Cerebellar nuclear complex (tissue), 1 donor: ENCODE data around the gene GTSF1L.

Source experiments
- DNase-seq, 2 experiments: peaks; one replicate each; lab custom pipeline; 2025; lab: John Stamatoyannopoulos, UW

GTSF1L gene

GRCh38 chr20:43716757-43717615 is 9.8 kb downstream of the GTSF1L start:
- no peak for DNase-seq

- no peak for DNase-seq
Observed at GRCh38 chr20:43716123-43716522, 10.7 kb downstream of the GTSF1L start.

GRCh38 chr20:43715511-43715910 is 11.3 kb downstream of the GTSF1L start:
- no peak for DNase-seq

DNA sequence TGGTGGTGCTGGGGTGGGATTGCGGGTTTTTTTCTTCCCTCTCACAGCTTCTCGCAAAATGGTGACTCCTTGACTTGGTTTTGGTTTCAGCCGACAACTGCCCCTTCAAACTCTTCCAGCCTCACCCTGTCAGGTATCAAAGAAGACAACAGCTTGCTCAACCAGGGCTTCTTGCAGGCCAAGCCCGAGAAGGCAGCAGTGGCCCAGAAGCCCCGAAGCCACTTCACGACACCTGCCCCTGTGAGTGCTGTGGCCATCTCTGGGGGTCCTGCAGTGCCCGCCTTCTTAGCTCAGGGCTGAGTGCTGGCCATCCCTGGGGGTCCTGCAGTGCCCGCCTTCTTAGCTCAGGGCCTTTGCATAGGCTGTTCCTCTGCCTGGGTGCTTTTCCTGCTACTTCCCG is 11.8 kb downstream of the GTSF1L start:
- no peak for DNase-seq

DNA sequence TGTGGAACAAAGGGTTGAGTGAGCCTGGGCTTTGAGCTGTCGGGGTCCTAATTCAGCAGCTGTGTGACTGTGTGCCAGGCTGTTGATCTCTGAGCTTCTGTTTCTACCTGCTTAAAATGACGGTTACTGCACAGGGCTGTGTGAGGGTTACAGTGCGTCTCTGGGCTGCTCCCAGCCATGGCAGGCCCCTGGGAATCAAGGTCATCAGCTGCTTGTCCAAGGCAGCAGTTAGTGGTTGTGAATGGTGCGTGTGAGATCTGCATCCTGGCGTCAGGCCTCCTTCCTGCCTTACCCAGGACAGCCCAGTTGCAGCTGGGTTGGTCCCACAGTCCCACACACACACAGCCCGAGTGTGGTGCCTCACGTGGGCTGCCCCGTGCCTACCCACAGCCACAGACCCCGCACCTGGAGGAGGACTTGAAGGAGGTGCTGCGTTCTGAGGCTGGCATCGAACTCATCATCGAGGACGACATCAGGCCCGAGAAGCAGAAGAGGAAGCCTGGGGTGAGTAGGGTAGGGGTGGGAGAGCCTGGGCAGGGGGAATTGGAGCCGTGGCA is 15.6 kb downstream of the GTSF1L start:
- no peak for DNase-seq

GRCh38 chr20:43710370-43711044 is 16.3 kb downstream of the GTSF1L start:
- no peak for DNase-seq

- DNase-seq, result no peak
Observed at GRCh38 chr20:43702502-43702901, 24.3 kb downstream of the GTSF1L start.

DNA sequence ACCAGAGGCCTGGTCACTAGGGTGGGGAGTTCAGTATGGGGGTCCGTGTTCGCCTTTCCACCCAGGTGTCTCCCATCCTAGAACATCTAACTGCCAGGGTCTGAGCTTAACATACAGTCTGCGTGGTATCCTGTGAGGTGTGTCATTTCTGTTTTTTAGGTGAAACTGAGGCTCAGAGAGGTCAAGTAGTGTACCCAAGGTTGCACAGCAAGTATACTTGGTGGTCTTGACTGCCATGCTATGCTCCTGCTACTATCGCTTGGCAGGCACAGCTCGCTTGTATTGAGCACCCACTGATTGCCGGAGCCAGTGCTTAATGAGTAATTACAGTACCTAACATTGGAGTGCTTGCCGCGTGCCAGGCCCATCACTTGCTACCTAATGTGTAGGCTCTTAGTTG is 26.2 kb downstream of the GTSF1L start:
- no peak for DNase-seq

DNA sequence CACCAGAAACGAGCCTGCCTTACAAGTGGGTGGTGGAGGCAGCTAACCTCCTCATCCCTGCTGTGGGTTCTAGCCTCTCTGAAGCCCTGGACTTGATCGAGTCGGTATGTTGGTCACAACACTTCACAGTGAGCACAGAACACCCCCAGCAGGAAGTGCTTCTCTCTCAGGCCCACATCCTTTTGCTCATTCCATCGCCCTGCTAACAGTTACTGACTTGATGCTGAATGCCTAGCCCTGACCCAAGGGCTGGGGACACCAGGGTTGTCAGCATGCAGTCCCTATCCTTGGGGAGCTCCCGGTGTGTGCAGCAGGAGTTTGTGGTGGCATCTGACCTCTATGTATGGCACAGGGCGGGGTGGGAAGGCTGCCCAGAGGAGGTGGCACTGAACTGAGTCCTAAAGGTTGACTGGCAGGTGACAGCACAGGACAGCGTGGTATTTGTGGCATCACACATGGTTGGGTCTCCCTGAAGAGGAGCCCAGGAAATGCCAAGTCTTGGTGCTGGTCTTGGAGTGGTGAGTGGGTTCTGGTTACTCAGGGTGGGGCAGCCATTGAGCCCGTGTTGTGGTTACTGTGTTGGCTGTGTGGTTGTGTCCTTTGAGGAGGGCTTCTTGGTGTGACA is 26.7 kb downstream of the GTSF1L start:
- no peak for DNase-seq

DNA sequence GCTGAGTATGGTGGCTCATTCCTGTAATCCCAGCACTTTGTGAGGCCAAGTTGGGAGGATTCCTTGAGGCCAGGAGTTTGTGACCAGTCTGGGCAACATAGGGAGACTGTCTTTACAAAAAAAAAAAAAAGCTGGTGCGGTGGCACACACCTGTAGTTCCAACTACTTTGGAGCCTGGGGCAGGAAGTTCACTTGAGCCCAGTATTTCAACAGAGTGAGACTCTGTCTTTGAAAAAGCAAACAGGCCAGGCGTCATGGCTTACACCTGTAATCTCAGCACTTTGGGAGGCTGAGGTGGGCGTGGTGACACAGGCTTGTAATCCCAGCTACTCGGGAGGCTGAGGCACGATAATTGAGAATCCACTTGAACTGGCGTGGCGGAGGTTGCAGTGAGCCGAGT is 31.2 kb downstream of the GTSF1L start:
- no peak for DNase-seq

DNA sequence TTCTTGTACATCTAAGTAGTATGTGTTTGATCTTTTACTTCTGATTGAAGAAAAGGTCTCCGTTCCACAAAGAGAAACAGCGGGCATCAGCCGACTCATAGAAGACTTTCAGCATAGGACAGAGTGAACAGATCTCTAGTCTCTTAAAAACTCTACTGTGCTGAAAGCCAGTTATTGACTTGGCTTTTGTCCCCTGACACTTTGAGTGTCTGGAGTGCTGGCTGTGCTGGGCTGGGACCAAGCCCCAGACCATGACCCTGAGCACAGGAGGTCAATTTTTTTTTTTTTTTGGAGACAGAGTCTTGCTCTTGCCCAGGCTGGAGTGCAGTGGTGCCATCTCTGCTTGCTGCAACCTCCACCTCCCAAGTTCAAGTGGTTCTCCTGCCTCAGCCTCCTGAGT is 32.0 kb downstream of the GTSF1L start:
- DNase-seq, result no peak

- DNase-seq, result no peak
Observed at GRCh38 chr20:43691928-43692524, 34.8 kb downstream of the GTSF1L start.

GRCh38 chr20:43690943-43691598 is 35.7 kb downstream of the GTSF1L start:
- no peak for DNase-seq

DNA sequence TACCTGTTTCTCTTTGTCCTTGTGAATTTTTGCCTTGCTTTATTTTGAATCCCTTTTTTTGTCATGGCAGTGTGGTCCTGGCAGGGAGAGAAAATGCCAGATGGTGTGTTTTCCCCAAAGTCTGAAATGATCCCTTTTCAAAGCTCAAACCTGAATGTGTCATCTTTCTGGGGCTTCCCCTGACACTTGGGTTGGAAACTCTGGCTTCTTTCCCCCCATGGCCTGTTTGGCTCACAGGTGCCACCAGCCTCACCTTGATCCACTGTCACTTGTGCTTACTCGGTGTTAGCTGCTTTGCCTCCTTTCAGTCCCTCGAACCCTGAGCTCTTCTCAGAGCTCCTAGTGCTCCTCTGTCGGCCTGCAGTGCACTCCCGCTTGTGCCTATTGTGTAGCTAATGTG is 37.6 kb downstream of the GTSF1L start:
- DNase-seq, result no peak

DNA sequence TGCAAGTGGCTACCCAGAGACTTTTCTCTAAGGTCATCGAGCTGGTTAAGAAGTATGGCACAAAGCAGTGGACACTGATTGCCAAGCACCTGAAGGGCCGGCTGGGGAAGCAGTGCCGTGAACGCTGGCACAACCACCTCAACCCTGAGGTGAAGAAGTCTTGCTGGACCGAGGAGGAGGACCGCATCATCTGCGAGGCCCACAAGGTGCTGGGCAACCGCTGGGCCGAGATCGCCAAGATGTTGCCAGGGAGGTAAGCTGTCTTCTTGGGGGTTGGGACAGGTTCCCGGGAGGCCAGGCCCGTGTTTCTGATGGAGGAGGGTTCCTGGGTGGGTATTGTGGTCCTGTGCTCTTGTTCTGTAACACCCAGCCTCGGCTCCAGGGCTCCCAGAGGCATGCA is 40.0 kb downstream of the GTSF1L start:
- no peak for DNase-seq

- DNase-seq, result no peak
Observed at GRCh38 chr20:43682446-43682845, 44.4 kb downstream of the GTSF1L start.

DNA sequence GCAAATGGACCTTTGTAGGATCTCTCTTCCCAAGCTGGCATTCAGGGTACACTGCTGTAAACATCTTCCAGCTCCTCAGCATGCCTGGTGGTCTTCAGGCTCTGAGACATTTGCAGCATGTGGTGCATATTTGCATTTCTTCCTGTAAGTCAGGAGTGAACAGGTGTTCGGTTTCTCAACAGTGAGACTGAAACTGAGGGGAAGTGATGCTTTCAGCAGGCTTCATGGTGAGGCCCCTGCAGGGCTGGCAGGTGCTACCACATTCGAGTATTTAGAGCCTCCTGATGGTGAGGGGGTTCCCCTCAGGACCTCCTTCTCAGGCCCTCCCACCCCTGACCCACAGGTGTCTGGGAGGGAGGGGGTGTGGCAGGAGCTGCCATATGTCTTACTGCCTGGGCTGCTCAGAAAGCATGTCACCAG is 44.8 kb downstream of the GTSF1L start:
- DNase-seq, result no peak

DNA sequence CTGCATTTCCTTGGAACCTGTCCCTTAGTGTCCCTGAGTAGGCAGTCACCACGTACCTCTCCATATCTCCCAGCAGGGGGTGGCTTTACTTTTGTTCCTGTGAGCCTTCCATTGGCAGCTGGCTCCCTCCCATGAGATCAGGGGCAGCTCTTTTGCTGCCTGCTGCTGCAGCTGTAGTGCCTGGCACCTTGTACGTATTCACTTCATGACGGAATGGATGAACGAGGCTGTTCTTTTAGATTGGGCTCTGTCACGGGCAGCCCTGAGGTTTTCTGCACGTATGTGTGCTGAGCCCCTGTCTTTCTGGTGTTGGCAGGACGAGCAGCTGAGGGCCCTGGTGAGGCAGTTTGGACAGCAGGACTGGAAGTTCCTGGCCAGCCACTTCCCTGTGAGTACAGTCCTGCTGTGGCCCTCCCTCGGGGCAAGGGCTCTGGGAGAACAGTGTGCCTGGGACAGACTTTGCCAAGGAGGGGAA is 45.3 kb downstream of the GTSF1L start:
- no peak for DNase-seq

DNA sequence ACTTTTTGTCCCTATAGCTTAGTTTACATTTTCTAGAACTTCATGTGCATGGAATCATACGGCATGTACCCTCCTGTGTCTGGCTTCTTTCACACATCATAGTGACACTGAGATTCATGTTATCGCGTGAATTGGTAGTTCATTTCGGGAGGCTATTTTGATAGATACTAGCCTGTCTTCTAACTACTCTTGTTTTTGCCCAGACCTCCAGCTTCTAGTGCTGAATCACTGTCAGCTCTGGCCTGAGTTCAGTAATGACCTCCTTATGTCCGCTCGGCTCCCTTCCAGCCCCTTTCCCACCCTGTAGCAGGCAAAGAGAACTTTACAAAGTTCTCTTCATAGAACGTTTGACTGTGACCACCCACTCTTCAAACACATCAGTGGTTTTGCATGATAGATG is 45.8 kb downstream of the GTSF1L start:
- no peak for DNase-seq

DNA sequence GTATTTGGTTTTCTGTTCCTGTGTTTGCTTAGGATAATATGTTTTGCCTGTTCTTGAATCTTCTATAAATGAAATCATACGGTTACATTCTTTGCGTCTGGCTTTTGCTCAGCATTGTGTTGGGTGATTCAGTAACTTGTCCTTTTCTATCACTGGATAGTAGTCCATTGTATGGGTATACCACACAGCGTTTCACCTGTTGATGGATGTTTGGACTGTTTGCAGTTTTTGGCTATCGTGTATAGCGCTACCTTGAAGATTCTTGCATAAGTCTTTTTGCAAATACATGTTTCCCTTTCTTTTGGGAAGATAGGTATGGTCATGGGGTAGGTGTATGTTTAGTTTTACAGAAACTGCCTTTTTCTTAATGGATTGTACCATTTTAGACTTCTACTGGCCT is 50.4 kb downstream of the GTSF1L start:
- no peak for DNase-seq
